ENCODE results near the gene CEP192.
A peak's percentile ranks its signal among the peaks of the same experiment; 100 is the strongest.
"Not testable (repeated sequence)": the region's sequence is repeated elsewhere in the genome, so short reads cannot be mapped to it uniquely, and the experiment has no call there.

CEP192 gene

DNA sequence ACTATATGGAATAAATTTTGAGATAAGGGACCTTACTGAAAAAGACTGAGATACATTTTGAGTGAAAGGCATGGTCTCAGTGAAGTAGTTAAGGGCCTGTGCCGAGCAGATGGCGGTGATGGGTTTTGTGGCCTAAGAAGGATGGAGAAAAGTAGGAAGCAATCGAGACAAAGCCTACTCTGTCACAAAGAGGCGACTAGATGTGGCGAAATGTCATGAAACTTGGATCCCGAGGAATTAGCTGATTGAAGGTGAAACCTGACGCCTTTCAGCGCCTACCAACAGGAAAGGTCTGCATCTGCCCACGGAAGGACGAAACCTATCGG is 558 bp upstream of the CEP192 start:
- no peak for DNase-seq (ENCODE audit: low read depth)

GRCh38 chr18:12991821-12992179 is 638 bp downstream of the CEP192 start:
- no peak for DNase-seq (ENCODE audit: low read depth)

DNA sequence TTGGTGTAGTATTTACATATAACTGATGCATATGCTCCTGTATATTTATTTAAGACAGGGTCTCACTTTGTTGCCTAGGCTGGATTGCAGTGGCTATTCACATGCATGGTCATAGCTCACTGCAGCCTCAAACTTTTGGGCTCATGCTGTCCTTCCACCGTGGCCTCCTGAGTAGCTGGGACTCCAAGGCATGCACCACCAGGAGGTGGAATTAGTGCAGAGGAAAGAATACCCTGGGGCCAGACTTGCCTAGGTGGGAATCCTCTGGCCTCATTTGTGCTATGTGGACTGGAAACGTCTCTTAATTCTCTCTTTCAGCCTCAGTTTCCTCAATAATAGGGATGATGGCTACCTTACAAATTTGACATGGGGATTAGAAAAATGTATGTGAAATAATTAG is 2.3 kb downstream of the CEP192 start:
- DNase-seq (ENCODE audit: low read depth) = no peak

DNA sequence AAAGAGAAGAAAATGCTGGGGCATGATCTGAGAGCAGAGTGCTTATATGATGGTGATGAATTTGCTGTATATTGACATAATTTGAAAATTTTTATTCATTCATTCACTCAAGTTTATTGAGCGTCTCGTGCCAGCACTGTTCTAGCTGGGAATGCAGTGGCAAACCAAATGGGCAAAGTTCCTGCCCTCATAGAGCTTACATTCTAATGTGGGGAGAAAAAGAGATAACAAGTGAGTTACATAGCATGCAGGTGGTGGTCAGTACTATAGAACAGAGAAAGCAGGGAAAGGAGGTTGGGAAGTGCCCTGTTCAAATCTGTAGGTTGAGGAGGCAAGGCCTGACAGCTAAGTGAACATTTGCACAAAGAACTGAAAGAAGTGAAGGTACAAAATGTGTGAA is 4.3 kb downstream of the CEP192 start:
- DNase-seq (ENCODE audit: low read depth) = no peak

GRCh38 chr18:12995952-12996477 is 4.9 kb downstream of the CEP192 start:
- DNase-seq (ENCODE audit: low read depth) = no peak

- no peak for DNase-seq (ENCODE audit: low read depth)
Measured at GRCh38 chr18:12996661-12997292, 5.6 kb downstream of the CEP192 start.

DNA sequence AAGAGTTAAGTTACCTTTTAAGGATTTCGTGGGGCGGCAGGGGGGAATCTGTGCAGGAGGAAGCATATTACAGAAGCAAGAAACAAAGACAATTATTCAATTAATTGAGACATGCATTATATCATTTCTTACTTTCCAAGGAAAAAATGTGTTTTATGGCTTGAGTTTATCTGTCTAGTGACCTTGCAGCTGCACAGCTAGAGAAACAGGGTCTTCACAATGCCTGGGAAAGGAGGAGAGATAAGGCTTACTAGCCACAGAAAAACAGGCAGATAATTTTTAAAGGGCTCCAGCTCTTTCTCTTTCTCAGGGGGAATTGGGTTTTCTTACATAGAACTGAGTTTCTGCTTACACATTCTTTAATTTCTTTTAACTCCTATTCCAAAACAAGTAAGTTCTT is 6.2 kb downstream of the CEP192 start:
- not testable (repeated sequence) for DNase-seq (ENCODE audit: low read depth)

DNA sequence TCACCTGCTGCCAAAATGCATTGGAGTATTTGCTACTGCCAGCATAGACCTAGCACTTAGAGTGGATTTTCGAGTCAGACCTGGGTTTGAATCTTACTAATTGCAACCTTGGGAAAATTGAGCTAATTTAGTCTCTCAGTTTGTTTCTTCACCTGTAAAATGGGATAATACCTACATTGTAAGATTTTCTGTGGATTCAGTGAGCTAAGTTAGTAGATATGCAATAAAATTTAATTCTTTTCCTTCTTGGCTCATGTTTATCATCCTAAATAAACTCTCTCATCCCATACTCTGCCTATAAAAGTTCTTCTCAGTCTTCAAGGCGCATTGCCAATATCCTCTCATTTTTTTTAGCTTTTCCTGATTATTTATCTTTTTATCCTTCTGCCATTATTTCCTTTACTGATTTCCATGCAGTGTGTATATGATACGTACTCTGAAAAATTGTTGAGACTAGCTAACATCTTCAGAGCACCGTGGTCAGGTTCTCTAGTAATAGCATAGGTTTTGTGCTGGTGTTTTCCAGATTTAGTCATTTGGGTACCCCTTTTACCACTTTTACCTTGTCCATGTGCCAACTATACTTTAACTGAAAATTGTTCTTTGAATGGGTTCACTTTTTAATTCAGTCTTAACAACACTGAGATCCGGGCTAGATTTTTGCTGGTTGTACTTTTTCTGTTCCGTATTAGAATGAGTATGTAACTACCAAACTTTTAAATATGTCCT is 7.3 kb downstream of the CEP192 start:
- no peak for DNase-seq (ENCODE audit: low read depth)

DNA sequence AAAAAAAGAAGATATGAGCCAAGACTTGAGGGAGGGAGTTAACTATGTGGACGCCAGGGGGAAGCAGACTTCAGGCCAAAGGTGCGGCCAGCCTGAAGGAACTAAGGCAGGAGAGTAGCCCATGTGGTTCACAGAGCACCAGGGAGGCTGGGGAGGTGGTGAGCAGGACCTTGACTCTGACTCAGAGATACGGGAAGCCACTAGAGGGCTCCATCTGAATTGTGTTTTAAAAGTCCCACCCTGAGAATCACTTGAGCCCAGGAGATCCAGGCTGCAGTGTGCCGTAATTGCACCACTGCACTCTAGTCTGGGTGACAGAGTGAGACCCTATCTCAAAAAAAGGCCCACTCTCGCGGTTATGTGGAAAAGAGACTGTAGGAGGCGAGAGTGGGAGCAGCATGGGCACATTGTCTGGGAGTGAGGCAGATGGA is 12.3 kb downstream of the CEP192 start:
- DNase-seq (ENCODE audit: low read depth) = peak; percentile 20

DNA sequence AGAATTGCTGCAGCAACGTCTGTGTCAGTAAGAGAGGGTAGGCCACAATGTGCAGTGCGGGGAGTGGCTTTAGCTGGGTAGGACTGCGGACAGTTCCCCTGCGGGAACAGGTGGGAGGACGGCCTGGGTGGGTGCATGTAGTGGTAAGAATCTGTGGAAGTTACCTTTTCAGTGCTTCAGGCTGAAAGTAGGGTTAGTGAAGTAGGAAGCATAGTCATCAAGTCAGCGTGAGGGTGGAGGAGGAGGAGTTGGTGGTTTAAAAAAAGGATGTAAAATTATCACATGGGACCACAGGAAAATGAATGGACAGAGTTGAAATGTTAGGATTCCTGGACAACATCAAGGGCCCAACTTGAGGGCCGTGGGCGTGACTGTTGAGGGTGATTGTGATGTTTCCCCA is 13.2 kb downstream of the CEP192 start:
- DNase-seq (ENCODE audit: low read depth) = no peak

DNA sequence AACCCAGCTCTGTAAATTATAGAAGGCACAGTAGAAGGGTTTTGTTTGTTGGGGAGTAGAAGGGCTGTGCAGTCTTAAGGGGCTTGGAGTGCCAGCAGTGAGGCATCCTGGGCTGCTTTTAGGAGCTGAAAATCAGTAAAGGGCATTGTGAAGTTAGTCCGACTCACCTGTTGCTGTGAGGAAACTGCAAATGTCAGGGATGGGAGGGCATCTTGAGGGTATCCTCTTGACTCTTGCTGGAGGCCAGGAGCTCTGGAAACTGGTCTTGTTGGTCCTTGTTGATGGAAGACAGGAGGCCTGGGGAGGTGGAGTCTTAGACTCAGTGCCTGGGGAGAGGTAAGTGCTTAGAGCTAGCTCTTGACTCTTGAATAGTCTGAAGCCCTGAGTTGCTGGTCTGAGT is 14.1 kb downstream of the CEP192 start:
- DNase-seq (ENCODE audit: low read depth) = no peak

DNA sequence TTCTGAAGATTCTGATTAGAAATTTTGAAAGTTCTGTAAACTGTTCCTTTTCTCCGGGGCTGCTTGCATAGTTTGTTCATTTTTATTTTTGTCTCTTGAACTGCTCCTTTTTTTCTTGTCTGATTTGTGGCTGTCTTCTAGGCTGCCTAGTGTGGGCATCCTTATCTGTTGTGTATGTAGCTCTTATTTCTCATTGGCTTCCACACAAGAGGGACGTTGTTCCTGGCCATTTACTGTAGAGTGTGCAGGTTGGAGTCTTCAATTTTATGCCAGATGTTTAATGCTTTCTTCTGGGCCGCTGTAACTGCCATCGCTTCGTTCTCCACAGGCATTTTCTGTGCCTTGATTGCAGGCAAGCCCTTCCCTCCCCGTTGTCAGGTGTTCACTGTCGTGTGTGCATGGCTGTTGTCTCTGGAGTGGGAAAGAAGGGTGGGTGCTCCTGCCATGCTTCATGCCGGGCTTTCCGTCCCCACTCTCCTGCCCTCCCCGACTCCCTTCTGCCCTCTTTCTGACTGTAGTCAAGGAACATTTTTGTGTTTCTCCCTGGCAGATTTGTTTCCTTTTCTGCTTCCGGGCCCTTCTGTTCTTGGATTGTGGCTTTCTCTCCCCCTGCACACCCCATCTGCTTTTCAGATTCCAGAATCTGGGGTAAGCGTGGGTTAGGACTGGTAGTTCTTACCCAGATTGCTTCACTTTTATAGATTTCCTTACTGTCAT is 15.5 kb downstream of the CEP192 start:
- no peak for DNase-seq (ENCODE audit: low read depth)

- no peak for DNase-seq (ENCODE audit: low read depth)
Measured at GRCh38 chr18:13007248-13007560, 16.0 kb downstream of the CEP192 start.

- DNase-seq (ENCODE audit: low read depth) = no peak
Measured at GRCh38 chr18:13011719-13012118, 20.6 kb downstream of the CEP192 start.

- no peak for DNase-seq (ENCODE audit: low read depth)
Measured at GRCh38 chr18:13014232-13014631, 23.1 kb downstream of the CEP192 start.

DNA sequence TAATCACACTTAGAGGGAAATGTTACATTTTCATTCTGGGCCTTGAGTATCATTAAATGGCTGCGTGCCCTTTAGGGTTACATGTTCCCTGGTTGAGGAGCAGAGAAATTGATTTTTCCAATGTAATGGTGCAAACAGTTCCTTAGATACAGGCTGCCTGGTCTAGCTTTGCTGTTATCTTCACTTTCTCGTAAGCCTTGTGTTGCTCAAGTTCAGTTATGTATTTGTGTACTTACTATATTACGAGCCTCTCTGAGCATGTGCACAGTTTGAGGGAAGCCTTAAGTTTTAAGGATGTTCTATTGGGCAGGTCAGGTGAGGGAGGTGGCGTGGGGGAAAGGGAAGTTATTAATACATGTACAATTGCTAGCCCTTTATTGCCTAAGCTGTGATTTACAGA is 23.7 kb downstream of the CEP192 start:
- no peak for DNase-seq (ENCODE audit: low read depth)

DNA sequence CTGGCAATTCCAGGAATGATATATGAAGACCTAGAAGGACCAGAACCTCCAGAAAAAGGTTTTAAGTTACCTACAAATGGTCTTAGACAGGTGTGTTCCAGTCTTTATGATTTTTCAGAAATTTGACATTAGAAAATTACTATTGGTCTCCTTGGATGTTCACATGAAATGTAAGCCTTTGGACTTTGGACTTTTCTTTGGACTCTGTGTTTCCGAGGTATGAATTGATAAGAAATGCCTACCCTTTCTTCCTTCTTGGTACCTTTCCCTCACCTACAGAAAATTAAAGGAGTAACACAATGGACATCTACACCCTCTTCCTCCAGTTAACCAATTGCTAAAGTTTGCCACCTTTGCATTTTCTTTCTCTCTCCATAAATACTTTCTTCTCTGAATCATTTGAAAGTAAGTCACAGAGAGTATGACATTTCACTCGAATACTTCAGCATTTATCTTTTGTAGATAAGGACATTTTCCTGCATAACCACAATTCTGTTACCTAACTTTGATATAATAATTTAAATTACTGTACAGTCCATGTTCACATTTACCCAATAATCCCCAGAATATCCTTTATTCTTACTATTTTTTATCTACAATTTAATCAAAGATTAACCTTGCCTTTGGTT is 26.2 kb downstream of the CEP192 start:
- DNase-seq (ENCODE audit: low read depth) = no peak

GRCh38 chr18:13018374-13018773 is 27.2 kb downstream of the CEP192 start:
- DNase-seq (ENCODE audit: low read depth) = no peak

DNA sequence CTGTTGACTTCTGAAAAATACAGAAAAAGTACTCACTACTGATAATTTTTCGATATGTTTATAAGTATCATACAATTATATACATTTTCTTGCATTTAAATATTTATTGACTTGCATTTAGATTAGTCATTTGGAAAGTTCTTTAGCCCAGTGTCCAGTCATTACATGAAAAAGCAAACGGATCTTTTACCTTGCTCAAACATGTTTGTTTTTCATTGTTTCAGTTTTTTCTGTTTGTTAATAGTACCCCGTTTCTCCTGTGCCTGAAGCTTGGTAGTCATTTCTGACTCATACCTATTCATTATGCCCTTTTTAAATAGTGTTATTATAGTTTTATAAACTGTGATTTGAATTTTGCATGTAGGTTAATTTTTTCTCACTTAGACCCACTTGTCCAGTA is 28.1 kb downstream of the CEP192 start:
- no peak for DNase-seq (ENCODE audit: low read depth)

- no peak for DNase-seq (ENCODE audit: low read depth)
Measured at GRCh38 chr18:13022644-13023043, 31.5 kb downstream of the CEP192 start.

GRCh38 chr18:13025233-13025632 is 34.1 kb downstream of the CEP192 start:
- DNase-seq (ENCODE audit: low read depth) = no peak

GRCh38 chr18:13026583-13027270 is 35.6 kb downstream of the CEP192 start:
- no peak for DNase-seq (ENCODE audit: low read depth)
